Vagina (tissue), 2 donors: ENCODE measurements around the gene RGS6. TPM values are rescaled to one million over a fixed set of nuclear protein-coding genes. Genes with fewer than 3 reads are reported as not detected.

Experiments
- DNase-seq, 2 donors: peaks; one replicate each; pipeline ENCODE4 v3.0.0-alpha.2; 2017; ENCODE audit errors: extremely low spot score in 2 of 2
- H3K27ac ChIP-seq: fragments of 200-600 bp; sonication (generic); one replicate; pipeline ENCODE4 v1.5.1; 2019
- H3K27me3 ChIP-seq: fragments of 200-600 bp; sonication (generic); one replicate; pipeline ENCODE4 v1.5.1; 2019
- H3K36me3 ChIP-seq, 2 donors: fragments of 200-600 bp; sonication (generic); one replicate each; pipeline ENCODE4 v1.5.1; 2017 to 2019
- H3K4me1 ChIP-seq: fragments of 200-600 bp; sonication (generic); one replicate; pipeline ENCODE4 v1.5.1; 2019
- H3K4me3 ChIP-seq, 2 donors: fragments of 200-600 bp; sonication (generic); 1 replicate in 1 of 2; 2 replicates in 1 of 2; pipeline ENCODE4 v1.5.1; 2016 to 2019
- H3K9me3 ChIP-seq: fragments of 200-600 bp; sonication (generic); one replicate; pipeline ENCODE4 v1.5.1; 2019
- POLR2A ChIP-seq, 2 donors: fragments of 450-650 bp; IDR thresholded peaks; one replicate each; pipeline ENCODE4 v1.6.1; 2017; ENCODE audit warnings: antibody characterized with exemption in 2 of 2, mild to moderate bottlenecking in 2 of 2, moderate library complexity in 2 of 2
- POLR2AphosphoS5 ChIP-seq, 2 donors: sonication (generic); formaldehyde crosslinking; IDR thresholded peaks; one replicate each; pipeline ENCODE4 v1.9.0; 2017; ENCODE audit warnings: antibody characterized with exemption in 2 of 2, mild to moderate bottlenecking in 2 of 2, low read depth in 1 of 2; ENCODE audit not compliant: insufficient read depth in 1 of 2
- intact Hi-C: fragments of 100-400 bp; cut with DNase I; formaldehyde crosslinking; loops from one replicate; pipeline ENCODE4 v1.15.1; 2023
- total RNA-seq: library from RNA; depleted of rRNA; stranded (reverse); fragments of >200 nt; gene quantifications from one replicate; pipeline ENCODE4 v1.2.3, GENCODE V29; 2016
- TF ChIP-seq, protein P1 (sequence below), 3 experiments: fragments of 450-650 bp in 2 of 3; fragments of 200-600 bp in 1 of 3; sonication (generic) in 1 of 3; IDR thresholded peaks; one replicate each; pipeline ENCODE4 v1.5.1; 2017 to 2019; ENCODE audit warnings: antibody characterized with exemption in 3 of 3, mild to moderate bottlenecking in 2 of 3, moderate library complexity in 2 of 3

The RGS6 gene
- total RNA-seq, 1 donor from 2014 or later, result 2.0 TPM

- no peaks in the 10 kb centered on the region for H3K36me3 ChIP-seq
- H3K4me3 ChIP-seq, result no peak overlapping the region
- no peak for DNase-seq
- no peaks in the 10 kb centered on the region for H3K9me3 ChIP-seq
- no peak overlapping the region for H3K27ac ChIP-seq
- H3K27me3 ChIP-seq, result no peaks in the 10 kb centered on the region
- intact Hi-C loops, result no loop called here
- no peaks in the 10 kb centered on the region for H3K4me1 ChIP-seq
- TF ChIP-seq POLR2AphosphoS5 (IDR thresholded peaks at IDR 0.05; ENCODE audit: insufficient read depth in 1 of 2, low read depth in 1 of 2) (no peak), POLR2A (IDR thresholded peaks at IDR 0.05) (no peak)
- TF ChIP-seq, protein P1, sequence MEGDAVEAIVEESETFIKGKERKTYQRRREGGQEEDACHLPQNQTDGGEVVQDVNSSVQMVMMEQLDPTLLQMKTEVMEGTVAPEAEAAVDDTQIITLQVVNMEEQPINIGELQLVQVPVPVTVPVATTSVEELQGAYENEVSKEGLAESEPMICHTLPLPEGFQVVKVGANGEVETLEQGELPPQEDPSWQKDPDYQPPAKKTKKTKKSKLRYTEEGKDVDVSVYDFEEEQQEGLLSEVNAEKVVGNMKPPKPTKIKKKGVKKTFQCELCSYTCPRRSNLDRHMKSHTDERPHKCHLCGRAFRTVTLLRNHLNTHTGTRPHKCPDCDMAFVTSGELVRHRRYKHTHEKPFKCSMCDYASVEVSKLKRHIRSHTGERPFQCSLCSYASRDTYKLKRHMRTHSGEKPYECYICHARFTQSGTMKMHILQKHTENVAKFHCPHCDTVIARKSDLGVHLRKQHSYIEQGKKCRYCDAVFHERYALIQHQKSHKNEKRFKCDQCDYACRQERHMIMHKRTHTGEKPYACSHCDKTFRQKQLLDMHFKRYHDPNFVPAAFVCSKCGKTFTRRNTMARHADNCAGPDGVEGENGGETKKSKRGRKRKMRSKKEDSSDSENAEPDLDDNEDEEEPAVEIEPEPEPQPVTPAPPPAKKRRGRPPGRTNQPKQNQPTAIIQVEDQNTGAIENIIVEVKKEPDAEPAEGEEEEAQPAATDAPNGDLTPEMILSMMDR (IDR thresholded peaks at IDR 0.05), result no peak
Observed at GRCh38 chr14:72416081-72416849, 484.0 kb downstream of the RGS6 start.

GRCh38 chr14:72416892-72417291 is 484.7 kb downstream of the RGS6 start:
- DNase-seq, result no peak
- intact Hi-C loops, result no loop called here
- no peak overlapping the region for H3K27ac ChIP-seq
- H3K4me1 ChIP-seq, result no peaks in the 10 kb centered on the region
- H3K36me3 ChIP-seq, result no peaks in the 10 kb centered on the region
- H3K9me3 ChIP-seq, result no peaks in the 10 kb centered on the region
- TF ChIP-seq, protein P1 (IDR thresholded peaks at IDR 0.05), result no peak
- TF ChIP-seq POLR2A (IDR thresholded peaks at IDR 0.05) (no peak), POLR2AphosphoS5 (IDR thresholded peaks at IDR 0.05; ENCODE audit: insufficient read depth in 1 of 2, low read depth in 1 of 2) (no peak)
- H3K27me3 ChIP-seq, result no peaks in the 10 kb centered on the region
- no peak overlapping the region for H3K4me3 ChIP-seq

GRCh38 chr14:72418806-72419205 is 486.6 kb downstream of the RGS6 start:
- Histone ChIP-seq H3K4me1 (no peaks in the 10 kb centered on the region), H3K27ac (no peak overlapping the region), H3K9me3 (no peaks in the 10 kb centered on the region), H3K36me3 (no peaks in the 10 kb centered on the region), H3K4me3 (no peak overlapping the region), H3K27me3 (no peaks in the 10 kb centered on the region)
- TF ChIP-seq POLR2A (IDR thresholded peaks at IDR 0.05), result no peak
- TF ChIP-seq, protein P1 (IDR thresholded peaks at IDR 0.05), result no peak
- TF ChIP-seq POLR2AphosphoS5 (IDR thresholded peaks at IDR 0.05; ENCODE audit: insufficient read depth in 1 of 2, low read depth in 1 of 2), result no peak
- no peak for DNase-seq
- intact Hi-C loops, result no loop called here

- H3K4me1 ChIP-seq, result no peaks in the 10 kb centered on the region
- no peaks in the 10 kb centered on the region for H3K27me3 ChIP-seq
- no peak overlapping the region for H3K27ac ChIP-seq
- intact Hi-C loops, result no loop called here
- no peak for DNase-seq
- H3K36me3 ChIP-seq, result no peaks in the 10 kb centered on the region
- TF ChIP-seq POLR2A (IDR thresholded peaks at IDR 0.05) (no peak), POLR2AphosphoS5 (IDR thresholded peaks at IDR 0.05; ENCODE audit: insufficient read depth in 1 of 2, low read depth in 1 of 2) (no peak)
- TF ChIP-seq, protein P1 (IDR thresholded peaks at IDR 0.05), result no peak
- H3K9me3 ChIP-seq, result no peaks in the 10 kb centered on the region
- no peak overlapping the region for H3K4me3 ChIP-seq
Observed at GRCh38 chr14:72419226-72419775, 487.1 kb downstream of the RGS6 start.
